H9 (cell line): Measurements from ENCODE around the gene TUBB1. TPM values are rescaled to one million over a fixed set of nuclear protein-coding genes. Genes with fewer than 3 reads are reported as not detected.

Experiments
- DNase-seq: peaks from one replicate; pipeline ENCODE4 v3.0.0-alpha.2; 2017
- H2AFZ ChIP-seq: one replicate; pipeline ENCODE4 v1.6.1; 2013; ENCODE audit warnings: mild to moderate bottlenecking, low read length, control low read depth, moderate library complexity
- H2AK5ac ChIP-seq: 2 replicates; pipeline ENCODE4 v1.6.1; 2013; ENCODE audit warnings: low read length, control low read depth, mixed read lengths; ENCODE audit not compliant: insufficient read length
- H2BK120ac ChIP-seq: one replicate; pipeline ENCODE4 v1.6.1; 2013; ENCODE audit warnings: low read depth, mild to moderate bottlenecking, low read length, control low read depth, inconsistent platforms; ENCODE audit not compliant: poor library complexity, severe bottlenecking
- H2BK12ac ChIP-seq: 2 replicates; pipeline ENCODE4 v1.6.1; 2013; ENCODE audit warnings: low read length, control low read depth, mixed read lengths, low read depth; ENCODE audit not compliant: insufficient read length
- H2BK15ac ChIP-seq: 2 replicates; pipeline ENCODE4 v1.6.1; 2013; ENCODE audit warnings: low read depth, low read length, control low read depth
- H2BK20ac ChIP-seq: one replicate; pipeline ENCODE4 v1.6.1; 2013; ENCODE audit warnings: low read depth, mild to moderate bottlenecking, low read length, control low read depth, inconsistent platforms; ENCODE audit not compliant: poor library complexity, severe bottlenecking
- H2BK5ac ChIP-seq: 2 replicates; pipeline ENCODE4 v1.6.1; 2013; ENCODE audit warnings: low read length, control low read depth, mixed read lengths; ENCODE audit not compliant: insufficient read length
- H3K14ac ChIP-seq: 2 replicates; pipeline ENCODE4 v1.6.1; 2013; ENCODE audit warnings: low read length, control low read depth; ENCODE audit not compliant: insufficient read depth
- H3K18ac ChIP-seq: 2 replicates; pipeline ENCODE4 v1.6.1; 2013; ENCODE audit warnings: low read depth, mild to moderate bottlenecking, mixed read lengths, low read length, control low read depth; ENCODE audit not compliant: insufficient read length
- H3K23ac ChIP-seq: 2 replicates; pipeline ENCODE4 v1.6.1; 2013; ENCODE audit warnings: low read length, control low read depth, mixed read lengths, low read depth; ENCODE audit not compliant: insufficient read length
- H3K23me2 ChIP-seq: 2 replicates; pipeline ENCODE4 v1.6.1; 2013; ENCODE audit warnings: low read depth, mild to moderate bottlenecking, mixed read lengths, low read length, control low read depth; ENCODE audit not compliant: insufficient read length, poor library complexity, severe bottlenecking
- H3K27ac ChIP-seq: 2 replicates; pipeline ENCODE4 v1.5.1; 2013; ENCODE audit warnings: low read length, control low read depth, mixed read lengths, low read depth; ENCODE audit not compliant: insufficient read length
- H3K27me3 ChIP-seq: 2 replicates; pipeline ENCODE4 v1.6.1; 2013; ENCODE audit warnings: low read length, control low read depth, inconsistent platforms; ENCODE audit not compliant: insufficient read depth
- H3K4ac ChIP-seq: 2 replicates; pipeline ENCODE4 v1.6.1; 2013; ENCODE audit warnings: low read depth, mild to moderate bottlenecking, control low read depth, inconsistent platforms, low read length, moderate library complexity
- H3K4me1 ChIP-seq: 2 replicates; pipeline ENCODE4 v1.6.1; 2013; ENCODE audit warnings: low read length, control low read depth, inconsistent platforms; ENCODE audit not compliant: insufficient read depth
- H3K4me2 ChIP-seq: 2 replicates; pipeline ENCODE4 v1.6.1; 2013; ENCODE audit warnings: low read length, control low read depth, mixed read lengths; ENCODE audit not compliant: insufficient read length, insufficient read depth
- H3K56ac ChIP-seq: 2 replicates; pipeline ENCODE4 v1.6.1; 2013; ENCODE audit warnings: low read depth, mild to moderate bottlenecking, mixed read lengths, low read length, control low read depth; ENCODE audit not compliant: insufficient read length
- H3K79me1 ChIP-seq: 2 replicates; pipeline ENCODE4 v1.6.1; 2013; ENCODE audit warnings: low read depth, mild to moderate bottlenecking, moderate library complexity, low read length, control low read depth, inconsistent platforms; ENCODE audit not compliant: insufficient read depth, poor library complexity, severe bottlenecking
- H3K79me2 ChIP-seq: 2 replicates; pipeline ENCODE4 v1.6.1; 2013; ENCODE audit warnings: low read length, control low read depth, inconsistent platforms; ENCODE audit not compliant: insufficient read depth
- H3K9ac ChIP-seq: 2 replicates; pipeline ENCODE4 v1.6.1; 2013; ENCODE audit warnings: low read length, control low read depth, mixed read lengths; ENCODE audit not compliant: insufficient read length; ENCODE audit errors: extremely low read depth
- H3K9me3 ChIP-seq: one replicate; pipeline ENCODE4 v1.6.1; 2013; ENCODE audit warnings: low read depth, low read length, inconsistent platforms; ENCODE audit not compliant: control insufficient read depth
- H3T11ph ChIP-seq: one replicate; pipeline ENCODE4 v1.6.1; 2013; ENCODE audit warnings: mild to moderate bottlenecking, low read length, control low read depth, inconsistent platforms
- H4K20me1 ChIP-seq: one replicate; pipeline ENCODE4 v1.6.1; 2013; ENCODE audit not compliant: control insufficient read depth, insufficient read length, insufficient read depth
- H4K5ac ChIP-seq: 2 replicates; pipeline ENCODE4 v1.6.1; 2013; ENCODE audit warnings: low read depth, mild to moderate bottlenecking, mixed read lengths, low read length, control low read depth; ENCODE audit not compliant: insufficient read length
- H4K8ac ChIP-seq: replicated peaks from 2 replicates; pipeline ENCODE4 v1.6.1; 2013; ENCODE audit warnings: low read length, control low read depth, mixed read lengths, low read depth; ENCODE audit not compliant: insufficient read length
- H4K91ac ChIP-seq: 2 replicates; pipeline ENCODE4 v1.6.1; 2013; ENCODE audit warnings: low read depth, mild to moderate bottlenecking, moderate library complexity, mixed read lengths, low read length, control low read depth; ENCODE audit not compliant: insufficient read length
- H3K27ac Mint-ChIP-seq, 3 experiments: 2 replicates in 2 of 3; 3 replicates in 1 of 3; pipeline ENCODE4 v1.8.0; 2020 to 2021; ENCODE audit warnings: mixed read lengths in 3 of 3, mild to moderate bottlenecking in 1 of 3, moderate library complexity in 1 of 3
- H3K27me3 Mint-ChIP-seq: 2 replicates; pipeline ENCODE4 v1.8.0; 2021; ENCODE audit warnings: low read depth, mild to moderate bottlenecking, moderate library complexity, mixed read lengths
- H3K36me3 Mint-ChIP-seq, 3 experiments: 2 replicates in 2 of 3; 3 replicates in 1 of 3; pipeline ENCODE4 v1.8.0; 2020 to 2021; ENCODE audit warnings: low read depth in 3 of 3, mixed read lengths in 3 of 3; ENCODE audit not compliant: insufficient read depth in 1 of 3
- H3K4me1 Mint-ChIP-seq, 2 experiments: 2 replicates each; pipeline ENCODE4 v1.8.0; 2020; ENCODE audit warnings: mixed read lengths in 2 of 2
- H3K4me3 Mint-ChIP-seq, 2 experiments: 2 replicates in 1 of 2; 3 replicates in 1 of 2; pipeline ENCODE4 v1.8.0; 2020 to 2021; ENCODE audit warnings: mild to moderate bottlenecking in 2 of 2, mixed read lengths in 2 of 2, moderate library complexity in 1 of 2
- H3K9me3 Mint-ChIP-seq, 2 experiments: 2 replicates in 1 of 2; 3 replicates in 1 of 2; pipeline ENCODE4 v1.8.0; 2020; ENCODE audit warnings: mild to moderate bottlenecking in 2 of 2, mixed read lengths in 2 of 2, moderate library complexity in 1 of 2
- WGBS: extraction: QIAGEN DNeasy Blood & Tissue Kit; methylation state at CpG from one replicate; pipeline ENCODE4 v1.1.7; 2013; ENCODE audit warnings: missing lambda C conversion rate, low lambda C conversion rate, mixed read lengths; ENCODE audit not compliant: insufficient read length; ENCODE audit errors: extremely low coverage; 5-methylcytosine and 5-hydroxymethylcytosine counted together
- total RNA-seq: library from RNA; stranded (reverse); gene quantifications from 2 replicates; pipeline ENCODE4 v1.2.1, GENCODE V29; 2021
- TF ChIP-seq, protein P1 (sequence below): fragments of 200-600 bp; sonication (generic); conservative IDR thresholded peaks from 3 replicates; pipeline ENCODE4 v1.8.0; 2021; ENCODE audit warnings: antibody characterized with exemption, mild to moderate bottlenecking

TUBB1 gene
- total RNA-seq, 1 experiment from 2014 or later, result not detected

DNA sequence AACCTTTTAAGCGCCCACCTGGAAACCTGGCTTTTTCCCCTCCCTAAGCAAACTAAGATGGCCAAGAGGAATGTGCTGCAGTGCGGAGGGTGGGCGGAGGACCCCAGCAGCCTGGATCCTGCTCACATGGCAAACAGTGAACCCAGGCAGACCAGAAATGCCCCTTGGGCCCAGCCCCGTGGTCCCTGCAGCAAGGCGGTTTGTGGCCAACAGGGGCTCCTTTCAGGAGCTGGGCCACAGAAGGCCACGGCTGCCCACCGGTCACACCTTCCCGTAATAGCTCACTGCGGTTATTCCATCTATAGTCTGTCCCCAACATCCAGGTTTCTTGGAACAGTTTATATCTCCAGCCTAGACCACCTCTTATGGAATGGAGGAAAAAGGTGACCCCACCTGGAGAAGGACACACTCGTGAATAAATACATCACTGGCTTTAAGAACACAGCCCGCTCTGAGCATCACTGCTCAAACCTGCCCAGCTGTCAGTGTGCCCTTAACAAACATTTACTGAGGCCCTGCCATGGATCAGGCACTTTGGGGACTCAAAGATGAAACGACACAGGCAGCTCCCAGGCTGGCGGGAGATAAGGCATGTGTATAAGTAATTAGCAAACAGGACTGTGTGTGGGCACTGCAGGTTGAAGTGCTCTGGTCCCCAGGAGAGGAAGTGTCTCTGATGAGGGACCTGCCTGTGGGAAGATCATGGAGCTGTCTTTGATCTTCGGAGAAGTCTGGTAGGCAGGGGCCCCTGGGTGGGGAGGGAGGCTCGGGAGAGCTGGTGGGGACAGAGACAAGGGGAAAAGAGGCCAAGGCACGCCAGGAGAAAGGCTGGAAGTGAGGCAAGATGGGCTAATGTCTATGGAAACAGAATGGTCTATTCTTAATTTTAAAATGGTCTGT is 3.2 kb upstream of the TUBB1 start:
- no peaks in the 10 kb centered on the region for H3K79me2 ChIP-seq
- no peaks in the 10 kb centered on the region for H3K9me3 ChIP-seq
- H2BK15ac ChIP-seq, result no peak overlapping the region
- no peaks in the 10 kb centered on the region for H3K79me1 ChIP-seq
- no peak overlapping the region for H4K91ac ChIP-seq
- H3K4me2 ChIP-seq, result no peak overlapping the region
- TF ChIP-seq, protein P1, sequence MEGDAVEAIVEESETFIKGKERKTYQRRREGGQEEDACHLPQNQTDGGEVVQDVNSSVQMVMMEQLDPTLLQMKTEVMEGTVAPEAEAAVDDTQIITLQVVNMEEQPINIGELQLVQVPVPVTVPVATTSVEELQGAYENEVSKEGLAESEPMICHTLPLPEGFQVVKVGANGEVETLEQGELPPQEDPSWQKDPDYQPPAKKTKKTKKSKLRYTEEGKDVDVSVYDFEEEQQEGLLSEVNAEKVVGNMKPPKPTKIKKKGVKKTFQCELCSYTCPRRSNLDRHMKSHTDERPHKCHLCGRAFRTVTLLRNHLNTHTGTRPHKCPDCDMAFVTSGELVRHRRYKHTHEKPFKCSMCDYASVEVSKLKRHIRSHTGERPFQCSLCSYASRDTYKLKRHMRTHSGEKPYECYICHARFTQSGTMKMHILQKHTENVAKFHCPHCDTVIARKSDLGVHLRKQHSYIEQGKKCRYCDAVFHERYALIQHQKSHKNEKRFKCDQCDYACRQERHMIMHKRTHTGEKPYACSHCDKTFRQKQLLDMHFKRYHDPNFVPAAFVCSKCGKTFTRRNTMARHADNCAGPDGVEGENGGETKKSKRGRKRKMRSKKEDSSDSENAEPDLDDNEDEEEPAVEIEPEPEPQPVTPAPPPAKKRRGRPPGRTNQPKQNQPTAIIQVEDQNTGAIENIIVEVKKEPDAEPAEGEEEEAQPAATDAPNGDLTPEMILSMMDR, result no peak
- H4K5ac ChIP-seq, result no peak overlapping the region
- H3K36me3 Mint-ChIP-seq, result no peaks in the 10 kb centered on the region; a peak in 1 of 7 replicates
- H3K4me3 Mint-ChIP-seq, result no peak overlapping the region
- no peaks in the 10 kb centered on the region for H3K23me2 ChIP-seq
- H3K27ac Mint-ChIP-seq, result no peak overlapping the region
- DNase-seq, result no peak
- H4K8ac ChIP-seq, result no peak overlapping the region
- no peaks in the 10 kb centered on the region for H3K27me3 ChIP-seq
- H3K27ac ChIP-seq, result no peak overlapping the region
- H3K27me3 Mint-ChIP-seq, result peaks cover 22% of the 10 kb centered on the region
- H3K14ac ChIP-seq, result no peak overlapping the region; the same call in 1 of the 2 replicates
- no peak overlapping the region for H3K56ac ChIP-seq
- H3K9me3 Mint-ChIP-seq, result no peaks in the 10 kb centered on the region
- H3K23ac ChIP-seq, result no peak overlapping the region
- H2BK12ac ChIP-seq, result no peak overlapping the region
- no peak overlapping the region for H2AK5ac ChIP-seq
- WGBS, result no CpG with 5 or more reads among the region's 16 CpGs
- H2AFZ ChIP-seq, result no peak overlapping the region
- H4K20me1 ChIP-seq, result no peaks in the 10 kb centered on the region
- H3K4ac ChIP-seq, result no peak overlapping the region
- no peak overlapping the region for H3K18ac ChIP-seq
- no peak overlapping the region for H2BK5ac ChIP-seq
- peaks cover 2% of the 10 kb centered on the region; the same call in 1 of the 2 replicates for H3K4me1 ChIP-seq
- H3T11ph ChIP-seq, result no peak overlapping the region
- no peak overlapping the region for H3K9ac ChIP-seq
- H2BK120ac ChIP-seq, result no peak overlapping the region
- H2BK20ac ChIP-seq, result no peak overlapping the region
- peaks cover 11 to 19% of the 10 kb centered on the region in 2 experiments; a peak in 3 of 4 replicates for H3K4me1 Mint-ChIP-seq
